Right lung (tissue), 5 donors: Measurements from ENCODE around the gene INKA2. TPM values are rescaled to one million over a fixed set of nuclear protein-coding genes. Genes with fewer than 3 reads are reported as not detected.

Experiments used
- DNase-seq, 2 donors: peaks; one replicate each; pipeline ENCODE4 v3.0.0-alpha.2; 2013
- polyA plus RNA-seq, 5 donors: library from polyadenylated mRNA; unstranded; fragments of 120-200 nt; gene quantifications; one replicate each; pipeline versions ENCODE4 v1.2.1 to v1.2.3, GENCODE V29; 2013; ENCODE audit warnings: inconsistent platforms in 1 of 5, low replicate concordance in 1 of 5; ENCODE audit not compliant: insufficient read length in 5 of 5, insufficient read depth in 1 of 5

INKA2 gene
- polyA plus RNA-seq, 5 donors = 3.2 to 7.3 (median 3.7) TPM

GRCh38 chr1:111733992-111734341 lies 5.2 kb downstream of the INKA2 start:
- DNase-seq = no peak

GRCh38 chr1:111733183-111733991 lies 5.8 kb downstream of the INKA2 start:
- peak; percentile 42 to 51 for DNase-seq

DNA sequence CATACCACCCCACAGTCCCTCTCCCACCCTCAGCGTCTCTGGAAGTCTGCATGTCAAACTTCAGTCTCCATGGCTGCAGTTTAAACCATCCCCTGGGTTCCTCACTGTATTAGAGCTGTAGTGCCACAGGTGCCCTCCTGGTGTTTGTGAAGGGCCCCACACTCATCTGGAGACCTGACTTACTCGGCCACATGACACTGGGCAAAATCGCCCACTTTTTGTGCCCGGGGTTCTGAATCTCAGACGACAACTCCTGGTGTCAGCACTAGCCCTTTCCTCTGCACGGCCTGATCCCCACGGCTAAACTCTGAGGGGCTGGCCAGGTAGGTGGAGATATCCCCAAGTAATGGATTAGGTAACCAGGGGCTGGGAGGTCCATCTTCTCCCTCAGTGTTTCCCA lies 6.5 kb downstream of the INKA2 start:
- no peak for DNase-seq

- DNase-seq = no peak
These were observed 7.2 kb downstream of the INKA2 start for GRCh38 chr1:111731956-111732355.

DNA sequence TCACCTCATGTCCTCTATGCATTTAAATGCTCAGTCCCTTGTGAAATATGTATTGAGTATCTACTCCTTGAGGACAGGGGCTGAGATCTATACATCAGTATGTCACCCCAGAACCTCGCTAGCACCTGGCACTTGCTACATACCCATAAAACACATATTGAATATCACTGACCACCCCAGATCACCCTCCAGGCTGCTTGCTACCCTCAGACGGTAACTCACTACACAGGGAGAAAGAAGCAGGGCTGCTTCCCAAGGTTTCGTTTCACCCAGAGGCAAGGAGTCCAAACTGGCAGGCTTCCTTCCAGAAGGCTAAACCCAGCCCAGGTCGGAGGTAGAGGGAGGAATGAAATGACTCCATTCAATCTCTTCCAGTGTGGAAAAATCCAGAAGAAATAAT lies 8.5 kb downstream of the INKA2 start:
- no peak for DNase-seq

DNA sequence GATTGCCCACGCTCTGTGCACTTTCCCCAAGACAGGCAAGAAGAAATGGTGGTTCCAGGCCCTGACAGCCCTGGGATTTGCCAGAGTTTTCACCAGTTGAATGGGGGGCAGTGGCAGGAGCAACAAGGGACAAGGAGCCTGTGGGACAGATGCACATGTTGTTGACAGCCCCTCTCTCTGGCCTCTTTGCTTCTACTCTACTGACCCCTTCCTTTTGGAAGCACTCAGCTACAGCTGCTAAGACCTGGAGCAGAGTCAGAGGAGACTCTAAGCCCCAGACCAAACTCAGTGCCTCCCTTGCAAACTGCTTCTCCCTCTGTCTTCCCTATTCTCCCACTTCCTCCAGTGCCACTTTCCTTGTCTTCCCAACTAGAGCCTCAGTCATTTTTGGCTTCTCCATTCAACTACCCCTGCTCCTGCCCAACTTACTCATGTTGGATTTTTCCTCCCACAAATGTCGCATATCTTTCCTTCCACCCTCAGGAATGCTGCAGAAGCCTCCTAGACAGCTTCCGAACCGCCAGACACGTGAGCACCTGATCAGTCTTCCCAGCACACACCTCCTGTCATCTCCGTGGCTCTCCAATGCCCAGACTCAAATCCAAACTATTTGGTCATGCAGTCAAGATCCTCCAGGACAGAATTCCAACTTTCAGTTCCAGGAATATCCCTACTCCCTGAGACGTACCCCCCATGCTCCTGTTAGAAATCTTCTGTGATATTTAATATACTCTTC lies 9.1 kb downstream of the INKA2 start:
- DNase-seq = no peak

GRCh38 chr1:111729271-111729921 lies 9.8 kb downstream of the INKA2 start:
- DNase-seq = no peak

DNA sequence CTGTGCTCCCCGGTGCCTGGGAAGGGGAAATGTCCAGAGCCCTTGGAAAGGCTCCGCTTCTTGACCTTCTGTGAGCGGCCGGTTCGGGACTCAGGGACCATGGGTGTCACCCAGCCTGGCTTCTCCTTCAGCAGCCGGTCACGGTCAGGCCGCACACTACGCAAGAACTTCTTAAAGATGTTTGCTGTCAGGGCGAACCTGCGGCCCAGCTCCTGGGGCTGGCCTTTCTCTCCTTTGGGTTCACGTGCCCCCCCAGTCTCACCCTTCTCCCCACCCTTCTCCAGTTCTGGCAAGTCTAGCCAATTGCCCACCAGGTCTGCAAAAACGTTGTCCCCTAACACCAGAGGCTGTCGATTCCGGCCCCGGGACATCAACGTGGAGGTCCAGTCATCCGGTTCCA lies 12.1 kb downstream of the INKA2 start:
- DNase-seq = no peak

GRCh38 chr1:111725192-111725591 lies 14.0 kb downstream of the INKA2 start:
- DNase-seq = no peak

DNA sequence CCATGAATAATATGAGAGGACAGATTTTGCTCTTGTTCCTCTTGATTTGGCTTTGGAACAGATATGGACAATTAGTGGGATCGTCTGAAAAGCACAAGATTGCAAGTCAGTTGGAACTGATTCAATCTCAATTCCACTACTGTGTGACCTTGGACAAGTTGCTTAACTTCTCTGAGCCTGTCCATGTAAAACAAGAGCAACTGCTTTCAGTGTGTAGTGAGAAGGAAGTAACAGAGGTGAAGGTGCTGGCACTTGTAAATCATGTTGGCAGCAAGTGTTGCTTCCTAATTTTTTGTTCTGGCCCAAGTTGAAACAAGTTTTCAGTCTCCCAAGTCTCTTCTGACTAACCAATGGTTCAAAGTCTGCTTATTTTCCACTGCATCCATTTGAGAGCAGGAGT lies 15.3 kb downstream of the INKA2 start:
- DNase-seq = no peak

DNA sequence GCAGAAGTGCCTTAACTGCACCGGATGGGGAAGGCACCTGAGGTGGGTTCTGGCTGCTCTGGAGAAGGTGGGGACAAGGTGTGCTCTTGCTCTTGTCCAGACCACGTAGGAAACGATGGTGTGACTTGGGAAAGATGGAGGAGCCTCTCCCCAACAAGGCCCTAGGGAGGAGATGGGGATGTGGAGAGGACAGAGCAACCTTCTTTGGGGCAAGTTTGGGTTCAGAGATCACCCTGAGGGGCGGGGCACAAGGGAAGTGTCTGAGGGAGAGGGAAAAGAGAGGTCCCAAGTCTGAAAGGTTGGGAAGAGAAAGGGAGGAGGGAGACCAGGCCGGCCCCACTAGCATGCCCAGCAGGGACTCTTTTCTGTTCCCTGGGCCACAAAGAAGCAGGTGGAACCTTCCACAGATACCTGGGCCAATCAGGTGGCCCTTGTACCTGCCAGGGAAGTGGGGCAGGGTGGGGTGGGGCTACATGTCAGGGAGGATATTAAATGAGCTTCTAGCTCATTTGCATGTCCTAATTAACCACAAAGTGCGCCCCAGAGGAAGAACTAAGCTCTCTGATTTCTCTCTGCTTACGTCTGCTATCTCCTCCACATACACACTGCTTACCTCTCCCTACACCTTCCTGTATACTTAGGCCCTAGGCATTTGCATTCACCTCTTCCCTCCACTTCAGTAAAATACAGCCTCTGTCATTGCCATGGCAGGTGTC lies 15.9 kb downstream of the INKA2 start:
- no peak for DNase-seq

DNA sequence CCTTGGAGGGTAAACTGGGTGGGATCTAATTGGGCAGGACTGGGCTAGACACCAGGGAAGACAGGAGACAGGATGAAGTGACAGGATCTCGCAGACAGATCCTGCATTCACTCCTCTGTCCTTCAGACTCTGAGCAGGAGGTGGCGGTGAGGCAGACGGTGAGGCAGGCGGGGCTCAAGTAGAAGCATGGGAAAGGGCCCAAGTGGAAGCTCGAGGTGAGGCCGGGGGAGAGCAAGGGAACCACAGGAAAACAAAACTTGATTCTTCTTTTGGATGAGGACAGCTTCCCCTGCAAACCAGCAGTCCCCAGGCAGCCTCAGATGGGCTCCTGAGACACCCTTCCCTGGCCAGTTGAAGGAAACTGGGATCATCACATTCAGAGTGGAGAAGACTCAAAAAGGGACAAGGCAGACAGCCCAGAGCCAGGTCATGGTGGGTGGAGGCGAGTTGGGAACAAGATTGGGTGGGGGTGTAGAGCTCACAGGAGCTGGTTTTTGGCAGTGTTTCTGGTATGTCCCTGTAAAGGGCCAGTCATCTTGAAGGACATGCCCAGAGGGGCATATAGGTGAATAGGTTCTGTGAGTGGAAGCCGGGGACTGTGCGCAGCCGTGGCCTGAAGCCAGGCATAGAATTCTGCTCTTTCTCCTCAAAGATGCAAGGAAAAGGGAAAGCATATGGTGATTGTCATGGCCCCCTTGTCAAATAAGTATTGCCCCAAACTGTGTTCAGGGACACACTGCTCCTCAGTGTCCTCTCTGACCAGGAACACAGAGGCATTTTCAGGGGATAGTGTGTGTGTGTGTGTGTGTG lies 18.0 kb downstream of the INKA2 start:
- no peak for DNase-seq

- DNase-seq = no peak
These were observed 18.8 kb downstream of the INKA2 start for GRCh38 chr1:111720274-111720976.

DNA sequence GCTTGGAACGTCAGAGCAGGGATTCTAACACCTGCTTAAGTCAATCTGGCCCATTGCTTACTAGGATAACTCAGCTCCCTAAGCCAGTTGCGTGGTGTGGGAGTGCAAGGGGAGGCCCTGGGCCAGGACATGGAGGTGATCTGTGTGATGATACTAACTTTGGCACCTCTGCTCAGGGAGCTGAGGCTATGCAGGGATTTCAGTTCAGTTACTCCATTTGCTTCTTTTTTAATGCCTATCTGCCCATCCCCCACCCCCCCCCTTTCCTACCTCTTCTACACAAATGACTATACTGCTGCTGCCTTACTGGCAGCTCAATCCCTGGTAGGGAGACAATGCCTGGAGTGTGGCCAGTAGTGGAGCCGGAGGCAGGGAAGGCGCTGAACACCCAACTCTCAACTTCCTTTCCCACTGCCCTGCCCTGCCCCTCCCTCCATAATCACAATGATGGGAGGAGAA lies 19.5 kb downstream of the INKA2 start:
- DNase-seq = no peak

- no peak for DNase-seq
These were observed 20.1 kb downstream of the INKA2 start for GRCh38 chr1:111719135-111719534.

- DNase-seq = no peak
These were observed 21.7 kb downstream of the INKA2 start for GRCh38 chr1:111717450-111717849.

DNA sequence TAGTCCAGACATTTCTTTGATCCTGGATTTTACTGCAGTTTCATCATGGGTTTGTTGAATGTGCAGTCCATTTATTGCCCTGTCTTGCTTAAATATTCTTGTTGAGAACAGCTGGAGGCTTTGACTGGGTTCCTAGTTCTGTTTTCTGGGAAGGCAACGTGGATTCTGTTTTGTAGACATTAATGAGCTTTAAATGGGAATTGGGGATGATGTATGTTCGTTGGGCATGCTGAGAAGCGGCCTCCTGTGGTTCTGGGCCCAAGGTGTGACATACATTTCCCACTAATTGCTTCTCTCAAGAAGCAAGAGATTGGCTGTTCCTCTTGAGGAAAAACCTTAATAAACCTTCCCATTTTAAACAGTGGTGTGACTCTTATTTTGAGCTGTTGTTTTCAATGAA lies 22.9 kb downstream of the INKA2 start:
- DNase-seq = no peak

DNA sequence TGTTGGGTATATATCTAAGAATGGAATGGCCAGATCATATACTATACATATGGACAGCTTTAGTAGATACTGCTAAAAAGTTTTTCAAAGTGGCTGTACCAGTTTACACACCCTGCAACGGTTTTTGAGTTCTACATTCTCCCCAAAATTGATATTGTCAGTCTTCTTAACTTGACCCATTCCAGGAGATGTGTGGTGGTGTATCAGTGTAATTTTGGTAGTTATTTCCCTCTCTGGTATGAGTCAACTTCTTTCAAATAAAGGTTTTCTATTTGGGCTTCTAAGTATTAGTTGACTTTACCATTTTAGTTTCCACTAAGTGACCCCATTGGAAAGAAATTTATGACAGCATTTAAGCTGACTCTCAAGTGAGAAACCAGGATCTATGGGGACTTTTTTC lies 29.2 kb downstream of the INKA2 start:
- no peak for DNase-seq

DNA sequence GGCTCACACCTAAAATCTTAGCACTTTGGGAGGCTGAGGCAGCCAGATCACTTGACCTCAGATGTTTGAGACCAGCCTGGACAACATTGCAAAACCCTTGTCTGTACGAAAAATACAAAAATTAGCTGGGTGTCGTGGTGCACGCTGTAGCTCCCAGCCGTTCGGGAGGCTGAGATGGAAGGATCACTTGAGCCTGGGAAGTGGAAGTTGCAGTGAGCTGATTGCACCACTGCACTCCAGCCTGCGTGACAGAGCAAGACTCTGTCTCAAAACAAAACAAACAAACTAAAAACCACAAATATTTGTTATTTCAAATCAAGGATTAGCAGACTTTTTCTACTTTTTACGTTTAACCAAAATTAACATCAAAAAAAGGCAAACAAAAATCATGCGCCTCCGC lies 31.3 kb downstream of the INKA2 start:
- DNase-seq = no peak

- DNase-seq = no peak
These were observed 32.3 kb downstream of the INKA2 start for GRCh38 chr1:111706921-111707320.

DNA sequence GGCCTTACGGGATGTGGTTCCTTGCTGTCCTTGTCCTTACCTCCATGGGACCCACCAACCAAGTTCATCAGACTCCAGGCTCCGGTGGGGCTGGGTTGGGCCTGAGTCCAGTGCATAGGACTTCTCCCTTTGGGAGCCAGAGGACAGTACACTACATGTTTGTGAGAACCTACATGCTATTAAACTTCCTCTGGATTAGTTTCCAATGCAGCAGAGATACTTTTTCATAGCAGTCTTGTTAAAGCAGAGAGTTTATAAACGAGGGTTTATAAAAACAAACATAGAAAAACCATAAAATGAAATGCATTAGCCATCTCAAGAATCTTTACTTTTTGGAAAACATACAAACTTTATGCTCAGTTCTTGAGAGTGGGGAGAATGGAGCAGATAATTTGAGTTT lies 33.4 kb downstream of the INKA2 start:
- no peak for DNase-seq
